WTC11 (cell line): Measurements from ENCODE around the gene MDGA2.

Experiments used
- CTCF ChIP-seq: fragments of 200-600 bp; IDR thresholded peaks from 2 replicates; pipeline ENCODE4 v1.8.0; 2022; ENCODE audit warnings: antibody characterized with exemption
- ERG ChIP-seq: fragments of 250-450 bp; sonication (Bioruptor Pico); IDR thresholded peaks from 2 replicates; pipeline ENCODE4 v1.8.0; 2021; ENCODE audit warnings: mild to moderate bottlenecking
- FOXK1 ChIP-seq: sonication (generic); formaldehyde crosslinking; IDR thresholded peaks from 2 replicates; pipeline ENCODE4 v1.8.0; 2022; ENCODE audit warnings: mild to moderate bottlenecking, moderate library complexity, missing genetic modification reagents
- MAX ChIP-seq: sonication (generic); formaldehyde crosslinking; IDR thresholded peaks from 2 replicates; pipeline ENCODE4 v1.8.0; 2022; ENCODE audit warnings: mild to moderate bottlenecking, missing genetic modification reagents
- NR2C2 ChIP-seq: sonication (generic); formaldehyde crosslinking; IDR thresholded peaks from 2 replicates; pipeline ENCODE4 v1.8.0; 2022; ENCODE audit warnings: mild to moderate bottlenecking, missing genetic modification reagents
- OVOL2 ChIP-seq: fragments of 250-450 bp; sonication (Bioruptor Pico); IDR thresholded peaks from 2 replicates; pipeline ENCODE4 v1.9.0; 2021; ENCODE audit warnings: mild to moderate bottlenecking, borderline replicate concordance
- SP1 ChIP-seq: sonication (generic); formaldehyde crosslinking; conservative IDR thresholded peaks from 2 replicates; pipeline ENCODE4 v1.8.1; 2022; ENCODE audit warnings: missing genetic modification reagents
- TCF7 ChIP-seq: sonication (generic); formaldehyde crosslinking; IDR thresholded peaks from 2 replicates; pipeline ENCODE4 v1.8.0; 2022; ENCODE audit warnings: mild to moderate bottlenecking, low read depth, missing genetic modification reagents, moderate library complexity
- ZNF263 ChIP-seq: sonication (generic); formaldehyde crosslinking; IDR thresholded peaks from 2 replicates; pipeline ENCODE4 v1.8.1; 2022; ENCODE audit warnings: low read depth, mild to moderate bottlenecking, moderate library complexity, missing genetic modification reagents
- TF ChIP-seq, protein P1 (sequence below): sonication (generic); formaldehyde crosslinking; IDR thresholded peaks from 2 replicates; pipeline ENCODE4 v1.8.1; 2022; ENCODE audit warnings: low read depth, missing genetic modification reagents, borderline replicate concordance

DNA sequence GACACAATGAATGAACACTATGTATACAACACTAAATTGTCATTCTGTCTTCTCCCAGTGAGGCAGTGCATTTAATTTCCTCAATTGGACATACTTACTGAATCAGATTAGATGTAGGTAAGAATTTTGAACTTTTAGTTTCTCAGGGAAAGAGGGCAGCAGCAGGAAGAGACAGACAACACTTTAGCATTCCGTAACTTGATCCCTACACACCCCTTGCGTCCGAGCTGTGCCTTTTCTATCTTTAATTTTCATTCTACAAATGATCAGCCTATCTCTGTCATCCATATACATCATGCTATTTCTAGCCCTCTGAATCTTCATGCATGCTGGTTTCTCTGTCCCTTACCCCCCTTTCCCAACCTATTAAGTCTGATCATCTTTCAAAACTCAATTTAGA is 665.8 kb downstream of the MDGA2 start:
- no peak for TF ChIP-seq ZNF263 (CRISPR knock-in tag)
- no peak for TF ChIP-seq CTCF
- TF ChIP-seq SP1 (CRISPR knock-in tag) = no peak
- no peak for TF ChIP-seq ERG (CRISPR knock-in tag)
- no peak for TF ChIP-seq OVOL2 (CRISPR knock-in tag)
- TF ChIP-seq MAX (CRISPR knock-in tag) = no peak
- TF ChIP-seq, protein P1, sequence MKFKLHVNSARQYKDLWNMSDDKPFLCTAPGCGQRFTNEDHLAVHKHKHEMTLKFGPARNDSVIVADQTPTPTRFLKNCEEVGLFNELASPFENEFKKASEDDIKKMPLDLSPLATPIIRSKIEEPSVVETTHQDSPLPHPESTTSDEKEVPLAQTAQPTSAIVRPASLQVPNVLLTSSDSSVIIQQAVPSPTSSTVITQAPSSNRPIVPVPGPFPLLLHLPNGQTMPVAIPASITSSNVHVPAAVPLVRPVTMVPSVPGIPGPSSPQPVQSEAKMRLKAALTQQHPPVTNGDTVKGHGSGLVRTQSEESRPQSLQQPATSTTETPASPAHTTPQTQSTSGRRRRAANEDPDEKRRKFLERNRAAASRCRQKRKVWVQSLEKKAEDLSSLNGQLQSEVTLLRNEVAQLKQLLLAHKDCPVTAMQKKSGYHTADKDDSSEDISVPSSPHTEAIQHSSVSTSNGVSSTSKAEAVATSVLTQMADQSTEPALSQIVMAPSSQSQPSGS (CRISPR knock-in tag) = no peak
- TF ChIP-seq FOXK1 (CRISPR knock-in tag) = no peak
- TF ChIP-seq TCF7 = no peak
- no peak for TF ChIP-seq NR2C2
